AG10803 (cell line): ENCODE data around the gene STK31.
"Not testable (repeated sequence)": the region's sequence is repeated elsewhere in the genome, so short reads cannot be mapped to it uniquely, and the experiment has no call there.

Experiments
- DNase-seq: peaks from one replicate; pipeline ENCODE4 v3.0.0; 2010; ENCODE audit warnings: low read depth
- H3K4me3 ChIP-seq: 2 replicates; pipeline ENCODE4 v1.5.1; 2011; ENCODE audit warnings: mild to moderate bottlenecking, low read length, control low read depth
- TF ChIP-seq, protein P1 (sequence below): conservative IDR thresholded peaks from 2 replicates; pipeline ENCODE4 v1.5.1; 2011; ENCODE audit warnings: mild to moderate bottlenecking, low read length, control low read depth, inconsistent platforms

STK31 gene

DNA sequence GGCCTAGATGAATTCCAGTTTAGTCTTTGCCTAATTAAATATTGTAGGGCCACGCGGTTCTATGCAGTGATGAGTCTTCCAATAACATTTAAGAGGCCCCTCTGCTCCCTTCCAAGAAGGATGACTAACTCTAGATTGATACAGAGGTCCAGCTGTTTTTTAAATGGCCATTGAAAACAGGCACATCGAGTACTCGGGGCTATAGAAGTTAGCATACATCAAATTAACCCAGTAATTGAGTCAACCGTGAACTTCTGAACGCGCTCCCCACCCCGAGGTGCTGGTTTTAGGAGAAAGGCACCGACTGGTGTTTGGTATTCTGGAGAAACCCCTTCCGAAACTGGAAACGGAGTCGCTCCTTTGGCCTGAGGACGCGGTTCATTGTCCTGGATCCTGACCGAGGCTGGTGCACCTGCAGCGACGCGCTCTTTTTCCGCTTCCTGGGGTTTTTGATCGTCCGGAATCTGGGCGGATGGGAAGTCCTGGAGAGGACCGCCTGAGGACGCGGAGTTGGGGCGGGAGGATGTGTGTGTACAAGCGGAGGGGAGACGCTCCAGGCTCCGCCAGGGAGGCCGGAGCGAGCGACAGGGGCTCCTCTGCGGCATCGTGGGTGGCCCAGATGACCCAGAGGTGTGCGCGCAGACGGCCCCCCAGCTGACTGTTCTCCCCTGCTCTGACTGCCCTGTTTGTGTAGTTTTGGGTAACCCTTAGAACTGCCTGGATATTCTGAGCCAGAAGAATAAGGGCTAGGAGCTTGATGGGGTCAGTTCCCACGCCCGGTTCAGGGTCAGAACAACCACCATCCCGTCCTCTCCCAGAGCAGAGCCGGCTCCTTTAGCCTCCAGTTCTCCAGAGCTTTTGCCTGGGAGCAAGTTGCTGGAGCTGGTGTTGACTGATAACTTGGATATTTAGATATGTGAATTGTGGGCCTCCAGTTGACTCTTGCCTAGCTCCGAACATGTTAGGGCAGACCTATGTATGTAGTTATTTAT, 29.3 kb upstream of the STK31 start:
- peak; percentile 18 for DNase-seq

DNA sequence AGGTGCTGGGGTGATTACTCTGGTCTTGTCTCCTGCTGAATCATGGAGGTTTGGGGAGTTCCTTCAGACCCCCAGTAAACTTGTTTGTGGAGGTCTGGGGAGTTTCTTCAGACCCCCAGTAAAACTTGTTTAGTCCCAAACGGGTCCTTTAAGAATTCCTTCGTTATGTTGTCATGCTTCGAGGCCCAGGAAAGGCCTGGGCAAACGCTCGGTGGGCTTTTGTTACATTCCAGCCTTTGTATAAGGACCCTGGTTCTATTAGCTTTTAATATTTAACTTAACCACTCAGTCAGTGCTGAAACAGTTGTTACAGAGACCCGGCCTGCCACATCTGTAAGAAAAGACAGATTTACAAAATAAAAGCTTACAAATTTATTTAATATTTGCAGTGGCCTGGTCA, 26.0 kb upstream of the STK31 start:
- not testable (repeated sequence) for H3K4me3 ChIP-seq, DNase-seq

More for the DNA sequence above, 29.3 kb upstream of the STK31 start:
- H3K4me3 ChIP-seq = peak overlapping the region; percentile 54
- TF ChIP-seq, protein P1, sequence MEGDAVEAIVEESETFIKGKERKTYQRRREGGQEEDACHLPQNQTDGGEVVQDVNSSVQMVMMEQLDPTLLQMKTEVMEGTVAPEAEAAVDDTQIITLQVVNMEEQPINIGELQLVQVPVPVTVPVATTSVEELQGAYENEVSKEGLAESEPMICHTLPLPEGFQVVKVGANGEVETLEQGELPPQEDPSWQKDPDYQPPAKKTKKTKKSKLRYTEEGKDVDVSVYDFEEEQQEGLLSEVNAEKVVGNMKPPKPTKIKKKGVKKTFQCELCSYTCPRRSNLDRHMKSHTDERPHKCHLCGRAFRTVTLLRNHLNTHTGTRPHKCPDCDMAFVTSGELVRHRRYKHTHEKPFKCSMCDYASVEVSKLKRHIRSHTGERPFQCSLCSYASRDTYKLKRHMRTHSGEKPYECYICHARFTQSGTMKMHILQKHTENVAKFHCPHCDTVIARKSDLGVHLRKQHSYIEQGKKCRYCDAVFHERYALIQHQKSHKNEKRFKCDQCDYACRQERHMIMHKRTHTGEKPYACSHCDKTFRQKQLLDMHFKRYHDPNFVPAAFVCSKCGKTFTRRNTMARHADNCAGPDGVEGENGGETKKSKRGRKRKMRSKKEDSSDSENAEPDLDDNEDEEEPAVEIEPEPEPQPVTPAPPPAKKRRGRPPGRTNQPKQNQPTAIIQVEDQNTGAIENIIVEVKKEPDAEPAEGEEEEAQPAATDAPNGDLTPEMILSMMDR = no peak

DNA sequence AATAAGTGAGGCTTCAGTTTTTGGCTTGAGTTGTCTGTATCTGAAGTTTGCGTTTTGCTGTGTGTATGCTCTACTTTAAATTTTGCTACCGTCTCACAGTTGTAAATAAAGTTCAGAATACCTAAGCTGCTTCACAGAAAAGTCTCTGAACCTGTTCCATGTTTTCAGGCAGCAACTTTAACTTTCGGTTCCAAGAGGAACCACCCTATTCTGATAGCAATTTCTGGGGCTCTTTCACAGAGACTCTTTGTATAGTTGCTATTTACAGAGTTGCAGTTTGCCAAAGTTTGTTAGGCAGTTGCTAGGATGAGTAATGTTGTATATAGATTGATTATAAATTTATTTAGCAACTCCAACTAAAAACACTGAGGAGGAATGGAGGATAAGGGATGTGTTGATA, 24.3 kb upstream of the STK31 start:
- no peak for DNase-seq
- TF ChIP-seq, protein P1 = no peak
- no peak overlapping the region for H3K4me3 ChIP-seq

DNA sequence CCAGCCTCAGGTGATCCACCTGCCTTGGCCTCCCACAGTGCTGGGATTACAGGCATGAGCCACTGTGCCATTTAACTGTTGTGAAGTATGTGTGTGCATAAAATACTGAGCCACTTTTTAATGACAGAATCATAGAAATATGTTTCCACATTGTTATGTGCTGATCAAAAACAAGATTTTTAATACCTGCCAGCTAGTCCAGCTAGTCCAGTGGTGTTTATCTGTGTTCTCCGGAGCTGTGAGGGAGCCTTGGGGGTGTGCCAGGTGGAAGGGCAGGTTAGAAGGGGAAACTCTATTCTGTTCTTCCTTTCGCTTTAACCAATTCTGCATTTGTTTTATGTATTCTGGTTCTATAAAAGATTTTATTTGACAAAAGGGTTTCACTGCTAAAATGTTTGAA, 23.0 kb upstream of the STK31 start:
- TF ChIP-seq, protein P1 = no peak
- no peak overlapping the region for H3K4me3 ChIP-seq
- DNase-seq = no peak

DNA sequence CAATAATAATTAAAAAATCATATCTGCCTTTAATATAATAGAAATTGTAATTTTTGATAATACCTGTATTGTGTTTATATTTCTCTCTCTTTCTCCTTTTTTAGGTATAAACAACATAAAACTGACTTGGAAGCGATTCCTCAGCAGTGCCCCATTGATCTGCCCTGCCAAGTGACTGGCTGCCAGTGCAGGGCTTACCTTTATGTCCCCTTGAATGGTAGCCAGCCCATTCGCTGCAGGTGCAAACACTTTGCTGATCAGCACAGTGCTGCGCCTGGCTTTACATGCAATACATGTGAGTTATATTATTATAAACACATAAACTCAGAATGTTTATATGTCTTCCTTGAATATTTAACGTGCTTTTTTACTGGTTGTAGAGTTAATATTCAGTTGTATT, 20.9 kb upstream of the STK31 start:
- no peak for DNase-seq
- TF ChIP-seq, protein P1 = no peak
- H3K4me3 ChIP-seq = no peak overlapping the region

DNA sequence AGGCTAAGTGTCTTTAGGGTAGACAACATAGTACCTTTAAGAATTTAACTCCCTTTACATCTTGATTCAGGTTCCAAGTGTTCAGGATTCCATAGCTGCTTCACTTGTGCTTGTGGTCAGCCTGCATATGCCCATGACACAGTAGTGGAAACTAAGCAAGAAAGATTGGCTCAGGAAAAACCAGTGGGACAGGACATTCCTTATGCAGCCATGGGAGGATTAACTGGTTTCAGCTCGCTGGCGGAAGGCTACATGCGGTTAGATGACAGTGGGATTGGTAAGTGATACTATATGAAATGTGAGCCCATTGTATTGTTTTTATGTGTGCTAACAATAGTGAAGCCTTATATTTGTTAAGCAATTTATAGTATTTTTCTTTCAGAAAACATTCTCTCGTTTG, 18.7 kb upstream of the STK31 start:
- no peak overlapping the region for H3K4me3 ChIP-seq
- TF ChIP-seq, protein P1 = no peak
- DNase-seq = peak; percentile 4

DNA sequence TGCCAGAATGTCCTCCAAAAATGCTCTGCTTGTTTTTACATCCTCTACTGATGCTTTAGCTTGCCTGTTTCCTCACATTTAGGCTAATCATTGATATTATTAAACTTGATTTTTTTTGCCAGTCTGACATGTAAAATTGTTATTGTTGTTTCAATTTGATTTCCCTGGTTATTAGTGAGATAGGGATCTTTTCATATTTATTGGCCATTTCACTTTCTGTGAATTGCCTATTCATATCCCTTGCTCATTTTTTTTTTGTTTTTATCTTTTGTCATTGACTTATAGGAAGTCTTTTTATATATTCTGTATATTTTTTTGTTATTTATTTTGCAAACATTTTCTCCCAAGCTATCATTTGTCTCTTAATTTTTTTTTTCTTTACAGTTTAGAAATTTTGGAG, 16.8 kb upstream of the STK31 start:
- no peak for DNase-seq
- no peak overlapping the region for H3K4me3 ChIP-seq
- TF ChIP-seq, protein P1 = no peak
